Measurements from ENCODE around the gene STK39.

STK39 gene

GRCh38 chr2:167987026-167987425 lies 260.4 kb downstream of the STK39 start:
- Histone ChIP-seq H3K27ac (no peak overlapping the region), H3K27me3 (no peaks in the 10 kb centered on the region), H3K4me1 (ENCODE audit: control insufficient read depth in 1 of 2, insufficient read depth in 1 of 2, low read depth in 1 of 2, low read length in 1 of 2) (no peaks in the 10 kb centered on the region), H3K9me3 (no peaks in the 10 kb centered on the region), H3K36me3 (no peaks in the 10 kb centered on the region), H3K4me3 (ENCODE audit: low read depth in 1 of 2, low read length in 1 of 2) (no peak overlapping the region)
- no peak for TF ChIP-seq CTCF (IDR thresholded peaks at IDR 0.05)

GRCh38 chr2:167986223-167986622 lies 261.2 kb downstream of the STK39 start:
- Histone ChIP-seq H3K4me3 (ENCODE audit: low read depth in 1 of 2, low read length in 1 of 2) (no peak overlapping the region), H3K36me3 (no peaks in the 10 kb centered on the region), H3K9me3 (no peaks in the 10 kb centered on the region), H3K27me3 (no peaks in the 10 kb centered on the region), H3K4me1 (ENCODE audit: control insufficient read depth in 1 of 2, insufficient read depth in 1 of 2, low read depth in 1 of 2, low read length in 1 of 2) (no peaks in the 10 kb centered on the region), H3K27ac (no peak overlapping the region)
- no peak for TF ChIP-seq CTCF (IDR thresholded peaks at IDR 0.05)

- Histone ChIP-seq H3K4me1 (ENCODE audit: control insufficient read depth in 1 of 2, insufficient read depth in 1 of 2, low read depth in 1 of 2, low read length in 1 of 2) (no peaks in the 10 kb centered on the region), H3K27ac (no peak overlapping the region), H3K9me3 (no peaks in the 10 kb centered on the region), H3K36me3 (no peaks in the 10 kb centered on the region), H3K27me3 (no peaks in the 10 kb centered on the region), H3K4me3 (ENCODE audit: low read depth in 1 of 2, low read length in 1 of 2) (no peak overlapping the region)
- no peak for TF ChIP-seq CTCF (IDR thresholded peaks at IDR 0.05)
These were observed 265.4 kb downstream of the STK39 start for GRCh38 chr2:167981945-167982344.

- H3K36me3 ChIP-seq = no peaks in the 10 kb centered on the region
- no peaks in the 10 kb centered on the region for H3K27me3 ChIP-seq
- H3K27ac ChIP-seq = no peak overlapping the region
- no peaks in the 10 kb centered on the region for H3K9me3 ChIP-seq
- H3K4me1 ChIP-seq (ENCODE audit: control insufficient read depth in 1 of 2, insufficient read depth in 1 of 2, low read depth in 1 of 2, low read length in 1 of 2) = no peaks in the 10 kb centered on the region
- TF ChIP-seq CTCF (IDR thresholded peaks at IDR 0.05) = no peak
- H3K4me3 ChIP-seq (ENCODE audit: low read depth in 1 of 2, low read length in 1 of 2) = no peak overlapping the region
These were observed 267.0 kb downstream of the STK39 start for GRCh38 chr2:167980439-167980838.

GRCh38 chr2:167972746-167973145 lies 274.6 kb downstream of the STK39 start:
- Histone ChIP-seq H3K27ac (no peak overlapping the region), H3K4me3 (ENCODE audit: low read depth in 1 of 2, low read length in 1 of 2) (no peak overlapping the region), H3K9me3 (peaks cover 14% of the 10 kb centered on the region), H3K27me3 (no peaks in the 10 kb centered on the region), H3K4me1 (ENCODE audit: control insufficient read depth in 1 of 2, insufficient read depth in 1 of 2, low read depth in 1 of 2, low read length in 1 of 2) (no peaks in the 10 kb centered on the region), H3K36me3 (no peaks in the 10 kb centered on the region)
- no peak for TF ChIP-seq CTCF (IDR thresholded peaks at IDR 0.05)

- TF ChIP-seq CTCF (IDR thresholded peaks at IDR 0.05) = no peak
- no peaks in the 10 kb centered on the region for H3K36me3 ChIP-seq
- peaks cover 14% of the 10 kb centered on the region for H3K9me3 ChIP-seq
- H3K4me1 ChIP-seq (ENCODE audit: control insufficient read depth in 1 of 2, insufficient read depth in 1 of 2, low read depth in 1 of 2, low read length in 1 of 2) = no peaks in the 10 kb centered on the region
- no peak overlapping the region for H3K27ac ChIP-seq
- no peaks in the 10 kb centered on the region for H3K27me3 ChIP-seq
- H3K4me3 ChIP-seq (ENCODE audit: low read depth in 1 of 2, low read length in 1 of 2) = no peak overlapping the region
These were observed 275.4 kb downstream of the STK39 start for GRCh38 chr2:167972020-167972419.

All from neutrophil (primary cell).